NCI-H524 treated with DMSO at 0.1 percent for 48 hours (cell line): ENCODE results near the gene ZNF641.
"Not testable (repeated sequence)": the region's sequence is repeated elsewhere in the genome, so short reads cannot be mapped to it uniquely, and the experiment has no call there.

ENCODE experiments used
- DNase-seq: peaks from one replicate; lab custom pipeline; 2025; lab: John Stamatoyannopoulos, UW

Gene ZNF641

GRCh38 chr12:48334808-48335207 lies 15.9 kb downstream of the ZNF641 start:
- DNase-seq, result no peak

GRCh38 chr12:48333680-48334079 lies 17.0 kb downstream of the ZNF641 start:
- DNase-seq, result not testable (repeated sequence)

- no peak for DNase-seq
Measured at GRCh38 chr12:48331399-48331798, 19.3 kb downstream of the ZNF641 start.

- no peak for DNase-seq
Measured at GRCh38 chr12:48329199-48329939, 21.4 kb downstream of the ZNF641 start.

GRCh38 chr12:48316491-48316890 lies 34.2 kb downstream of the ZNF641 start:
- DNase-seq, result no peak

- no peak for DNase-seq
Measured at GRCh38 chr12:48311313-48311712, 39.4 kb downstream of the ZNF641 start.

GRCh38 chr12:48307269-48307668 lies 43.5 kb downstream of the ZNF641 start:
- DNase-seq, result no peak

- DNase-seq, result no peak
Measured at GRCh38 chr12:48305190-48305589, 45.5 kb downstream of the ZNF641 start.

GRCh38 chr12:48302161-48302911 lies 48.4 kb downstream of the ZNF641 start:
- DNase-seq, result no peak

- DNase-seq, result no peak
Measured at GRCh38 chr12:48300774-48301173, 49.9 kb downstream of the ZNF641 start.

- no peak for DNase-seq
Measured at GRCh38 chr12:48296586-48297282, 54.0 kb downstream of the ZNF641 start.

- no peak for DNase-seq
Measured at GRCh38 chr12:48292040-48292439, 58.7 kb downstream of the ZNF641 start.

- no peak for DNase-seq
Measured at GRCh38 chr12:48291511-48291910, 59.2 kb downstream of the ZNF641 start.

GRCh38 chr12:48288387-48289268 lies 62.1 kb downstream of the ZNF641 start:
- DNase-seq, result no peak
